ENCODE results near the gene COL4A2.

DNA sequence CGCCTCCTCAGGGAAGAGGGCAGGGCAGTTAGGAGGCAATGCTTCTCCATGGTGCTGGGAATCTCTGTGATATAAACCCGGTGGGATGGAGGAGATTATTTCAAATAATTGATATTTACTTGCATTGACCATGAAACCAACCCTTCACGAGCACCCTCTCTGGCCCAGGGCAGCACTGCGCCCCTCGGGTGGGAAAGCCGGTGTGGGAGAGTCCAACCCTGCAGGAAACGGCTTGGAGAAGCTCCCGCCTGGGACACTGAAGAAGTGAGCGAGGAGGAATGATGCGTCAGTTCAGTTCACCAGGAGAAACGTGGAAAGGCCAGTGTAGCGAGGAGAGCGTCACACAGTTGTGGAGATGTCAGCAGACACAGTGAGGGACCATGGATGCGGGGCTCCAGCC is 99.9 kb downstream of the COL4A2 start:
- TF ChIP-seq EP300 (IDR thresholded peaks at IDR 0.05) (no peak), POLR2AphosphoS5 (IDR thresholded peaks at IDR 0.05) (no peak), POLR2A (IDR thresholded peaks at IDR 0.05; ENCODE audit: low read depth) (no peak)
- TF ChIP-seq, protein P1, sequence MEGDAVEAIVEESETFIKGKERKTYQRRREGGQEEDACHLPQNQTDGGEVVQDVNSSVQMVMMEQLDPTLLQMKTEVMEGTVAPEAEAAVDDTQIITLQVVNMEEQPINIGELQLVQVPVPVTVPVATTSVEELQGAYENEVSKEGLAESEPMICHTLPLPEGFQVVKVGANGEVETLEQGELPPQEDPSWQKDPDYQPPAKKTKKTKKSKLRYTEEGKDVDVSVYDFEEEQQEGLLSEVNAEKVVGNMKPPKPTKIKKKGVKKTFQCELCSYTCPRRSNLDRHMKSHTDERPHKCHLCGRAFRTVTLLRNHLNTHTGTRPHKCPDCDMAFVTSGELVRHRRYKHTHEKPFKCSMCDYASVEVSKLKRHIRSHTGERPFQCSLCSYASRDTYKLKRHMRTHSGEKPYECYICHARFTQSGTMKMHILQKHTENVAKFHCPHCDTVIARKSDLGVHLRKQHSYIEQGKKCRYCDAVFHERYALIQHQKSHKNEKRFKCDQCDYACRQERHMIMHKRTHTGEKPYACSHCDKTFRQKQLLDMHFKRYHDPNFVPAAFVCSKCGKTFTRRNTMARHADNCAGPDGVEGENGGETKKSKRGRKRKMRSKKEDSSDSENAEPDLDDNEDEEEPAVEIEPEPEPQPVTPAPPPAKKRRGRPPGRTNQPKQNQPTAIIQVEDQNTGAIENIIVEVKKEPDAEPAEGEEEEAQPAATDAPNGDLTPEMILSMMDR (IDR thresholded peaks at IDR 0.05), result no peak

Data from esophagus muscularis mucosa (tissue), 4 donors.